GM12874 (cell line): ENCODE results near the gene RYR3.

Experiments
- CTCF ChIP-seq: IDR thresholded peaks from 2 replicates; pipeline ENCODE4 v1.5.1; 2011; ENCODE audit warnings: low read depth, mild to moderate bottlenecking, control low read depth, low read length, moderate library complexity; ENCODE audit not compliant: insufficient read depth

The RYR3 gene

GRCh38 chr15:33382491-33382890 lies 71.7 kb downstream of the RYR3 start:
- no peak for TF ChIP-seq CTCF

GRCh38 chr15:33384307-33384706 lies 73.5 kb downstream of the RYR3 start:
- TF ChIP-seq CTCF, result no peak

- TF ChIP-seq CTCF, result no peak
Observed at GRCh38 chr15:33392453-33392852, 81.7 kb downstream of the RYR3 start.

- TF ChIP-seq CTCF, result no peak
Observed at GRCh38 chr15:33393546-33393945, 82.8 kb downstream of the RYR3 start.

GRCh38 chr15:33395321-33395720 lies 84.6 kb downstream of the RYR3 start:
- no peak for TF ChIP-seq CTCF

GRCh38 chr15:33395846-33396245 lies 85.1 kb downstream of the RYR3 start:
- TF ChIP-seq CTCF, result no peak

- TF ChIP-seq CTCF, result no peak
Observed at GRCh38 chr15:33396475-33396874, 85.7 kb downstream of the RYR3 start.

GRCh38 chr15:33398555-33398954 lies 87.8 kb downstream of the RYR3 start:
- TF ChIP-seq CTCF, result no peak
